Motor neuron (in vitro differentiated cells): ENCODE results near the gene ASTE1. TPM values are rescaled to one million over a fixed set of nuclear protein-coding genes. Genes with fewer than 3 reads are reported as not detected.

Experiments used
- ATAC-seq, 8 experiments: fragments of 200-7000 bp; cut with Tn5 transposase; replicated peaks in 6 of 8; 2 replicates each; pipeline ENCODE4 v1.8.0; 2021; ENCODE audit warnings: mild to moderate bottlenecking in 8 of 8, moderate library complexity in 8 of 8
- H3K27ac ChIP-seq, 2 donors: fragments of 250-450 bp; sonication (Bioruptor Pico); 2 replicates each; pipeline ENCODE4 v1.9.0; 2021; ENCODE audit warnings: antibody characterized with exemption in 2 of 2, mild to moderate bottlenecking in 2 of 2, moderate library complexity in 1 of 2
- H3K4me1 ChIP-seq, 2 donors: fragments of 250-450 bp; sonication (Bioruptor Pico); replicated peaks in 1 of 2; 2 replicates each; pipeline ENCODE4 v1.6.1; 2021; ENCODE audit warnings: antibody characterized with exemption in 2 of 2, mild to moderate bottlenecking in 2 of 2, moderate library complexity in 1 of 2
- H3K4me3 ChIP-seq, 5 donors: fragments of 250-450 bp; sonication (Bioruptor Pico); 2 replicates each; pipeline ENCODE4 v1.9.0; 2021; ENCODE audit warnings: antibody characterized with exemption in 5 of 5, mild to moderate bottlenecking in 5 of 5, moderate library complexity in 4 of 5
- WGBS, 10 experiments: fragments of 450-650 bp; shearing (Covaris generic); methylation state at CpG; one replicate each; pipeline ENCODE4 v1.0.0; 2022; 5-methylcytosine and 5-hydroxymethylcytosine counted together
- in situ Hi-C, 9 experiments: fragments of 400-800 bp; cut with MboI; loops; one replicate each; pipeline ENCODE4 v1.15.0; 2021; ENCODE audit warnings: low sequenced_read_pairs in 9 of 9, low pct_unique_long_range_greater_than_20kb in 2 of 9; ENCODE audit not compliant: unreplicated experiment in 9 of 9
- total RNA-seq, 8 experiments: library from RNA; unstranded; fragments of 300-600 nt; gene quantifications; 2 replicates each; pipeline versions ENCODE4 v1.2.3 to v1.2.4, GENCODE V29; 2022

Gene ASTE1
- total RNA-seq, 8 experiments from 2014 or later, result 1.1 to 7.5 (median 3.5) TPM

GRCh38 chr3:131036986-131037385, 10.4 kb upstream of the ASTE1 start:
- H3K4me1 ChIP-seq, result no peaks in the 10 kb centered on the region
- WGBS, 10 experiments, result 40 to 100% (median 88%) methylated on average over 1 to 5 of the region's 5 CpGs
- in situ Hi-C loops, result loop anchor here in 6 of 9 experiments (25.0 kb wide), 4 partner anchors 475 to 1150 kb away; partner anchors contain the start of genes CPNE4 (in 2 of the 6) and MRPL3 (in 1 of the 6)
- H3K4me3 ChIP-seq, result no peak overlapping the region
- no peak overlapping the region for H3K27ac ChIP-seq
- ATAC-seq, result no peak

- no peak overlapping the region for H3K27ac ChIP-seq
- H3K4me3 ChIP-seq, result no peak overlapping the region
- no peak for ATAC-seq
- H3K4me1 ChIP-seq, result no peaks in the 10 kb centered on the region
- 17 to 100% (median 67%) methylated on average over 1 of the region's 1 CpG; no CpG with 5 or more reads in 3 of the 10 experiments for WGBS, 10 experiments
- in situ Hi-C loops, result loop anchor here in 6 of 9 experiments (25.0 kb wide), 4 partner anchors 476 to 1151 kb away; partner anchors contain the start of genes CPNE4 (in 2 of the 6) and MRPL3 (in 1 of the 6)
Observed at GRCh38 chr3:131036200-131036816, 9.7 kb upstream of the ASTE1 start.

GRCh38 chr3:131033480-131034080, 7.0 kb upstream of the ASTE1 start:
- no peak overlapping the region for H3K4me3 ChIP-seq
- H3K27ac ChIP-seq, result no peak overlapping the region
- no peaks in the 10 kb centered on the region for H3K4me1 ChIP-seq
- ATAC-seq, result peak in 3 of 8 experiments; percentile 44 to 77 (median 50)
- in situ Hi-C loops, result loop anchor here in 6 of 9 experiments (25.0 kb wide), 4 partner anchors 479 to 1154 kb away; partner anchors contain the start of genes CPNE4 (in 2 of the 6) and MRPL3 (in 1 of the 6)
- 0 to 33% (median 9%) methylated on average over 1 of the region's 1 CpG; no CpG with 5 or more reads in 2 of the 10 experiments for whole genome bisulfite sequencing, 10 experiments

GRCh38 chr3:131031660-131032059, 5.0 kb upstream of the ASTE1 start:
- in situ Hi-C loops, result loop anchor here in 6 of 9 experiments (25.0 kb wide), 4 partner anchors 481 to 1156 kb away; partner anchors contain the start of genes CPNE4 (in 2 of the 6) and MRPL3 (in 1 of the 6)
- no peak overlapping the region for H3K27ac ChIP-seq
- ATAC-seq, result peak in 1 of 8 experiments; percentile 11
- H3K4me3 ChIP-seq, result no peak overlapping the region
- WGBS, 10 experiments, result 40 to 100% (median 71%) methylated on average over 1 to 3 of the region's 3 CpGs; no CpG with 5 or more reads in 3 of the 10 experiments
- H3K4me1 ChIP-seq, result no peaks in the 10 kb centered on the region

- Histone ChIP-seq H3K27ac (no peak overlapping the region), H3K4me1 (no peaks in the 10 kb centered on the region), H3K4me3 (no peak overlapping the region)
- 60 to 100% (median 92%) methylated on average over 1 to 3 of the region's 3 CpGs; no CpG with 5 or more reads in 6 of the 10 experiments for WGBS, 10 experiments
- no peak for ATAC-seq
- in situ Hi-C loops, result loop anchor here in 6 of 9 experiments (25.0 kb wide), 4 partner anchors 483 to 1158 kb away; partner anchors contain the start of genes CPNE4 (in 2 of the 6) and MRPL3 (in 1 of the 6)
Observed at GRCh38 chr3:131028844-131029243, 2.2 kb upstream of the ASTE1 start.

GRCh38 chr3:131025539-131025938, 1.1 kb downstream of the ASTE1 start:
- WGBS, 10 experiments, result 33 to 100% (median 100%) methylated on average over 1 of the region's 1 CpG; no CpG with 5 or more reads in 4 of the 10 experiments
- in situ Hi-C loops, result loop anchor here in 6 of 9 experiments (25.0 kb wide), 4 partner anchors 487 to 1162 kb away; partner anchors contain the start of genes CPNE4 (in 2 of the 6) and MRPL3 (in 1 of the 6)
- no peak overlapping the region for H3K4me3 ChIP-seq

GRCh38 chr3:131020122-131020693, 6.4 kb downstream of the ASTE1 start:
- no peaks in the 10 kb centered on the region for H3K4me1 ChIP-seq
- ATAC-seq, result no peak
- in situ Hi-C loops, result no loop called here
- WGBS, 10 experiments, result 17 to 100% (median 87%) methylated on average over 1 to 5 of the region's 5 CpGs
- no peak overlapping the region for H3K27ac ChIP-seq
- H3K4me3 ChIP-seq, result no peak overlapping the region

More at GRCh38 chr3:131025539-131025938, 1.1 kb downstream of the ASTE1 start:
- Histone ChIP-seq H3K27ac (no peak overlapping the region), H3K4me1 (no peaks in the 10 kb centered on the region)
- ATAC-seq, result no peak

GRCh38 chr3:131018970-131019369, 7.7 kb downstream of the ASTE1 start:
- Histone ChIP-seq H3K27ac (no peak overlapping the region), H3K4me3 (no peak overlapping the region), H3K4me1 (no peaks in the 10 kb centered on the region)
- in situ Hi-C loops, result no loop called here
- WGBS, 10 experiments, result 0 to 100% (median 84%) methylated on average over 1 to 3 of the region's 3 CpGs; no CpG with 5 or more reads in 2 of the 10 experiments
- ATAC-seq, result no peak

GRCh38 chr3:131009698-131010097, 16.9 kb downstream of the ASTE1 start:
- H3K4me3 ChIP-seq, result no peak overlapping the region
- in situ Hi-C loops, result no loop called here
- 0 to 100% (median 73%) methylated on average over 1 of the region's 1 CpG; no CpG with 5 or more reads in 6 of the 10 experiments for WGBS, 10 experiments
- no peak overlapping the region for H3K27ac ChIP-seq
- H3K4me1 ChIP-seq, result no peaks in the 10 kb centered on the region
- no peak for ATAC-seq

- no peak overlapping the region for H3K27ac ChIP-seq
- WGBS, 10 experiments, result 100% methylated on average over 1 of the region's 1 CpG; no CpG with 5 or more reads in 8 of the 10 experiments
- H3K4me3 ChIP-seq, result no peak overlapping the region
- in situ Hi-C loops, result no loop called here
- H3K4me1 ChIP-seq, result no peaks in the 10 kb centered on the region
- no peak for ATAC-seq
Observed at GRCh38 chr3:131008326-131008725, 18.3 kb downstream of the ASTE1 start.

- 90 to 100% (median 100%) methylated on average over 1 to 2 of the region's 2 CpGs; no CpG with 5 or more reads in 1 of the 10 experiments for WGBS, 10 experiments
Observed at GRCh38 chr3:131007782-131008181, 18.8 kb downstream of the ASTE1 start.

GRCh38 chr3:131007256-131007655, 19.4 kb downstream of the ASTE1 start:
- 80 to 100% (median 100%) methylated on average over 1 to 2 of the region's 2 CpGs; no CpG with 5 or more reads in 1 of the 10 experiments for WGBS, 10 experiments
- Histone ChIP-seq H3K27ac (no peak overlapping the region), H3K4me1 (no peaks in the 10 kb centered on the region), H3K4me3 (no peak overlapping the region)
- in situ Hi-C loops, result no loop called here
- ATAC-seq, result no peak

More at GRCh38 chr3:131007782-131008181, 18.8 kb downstream of the ASTE1 start:
- no peak overlapping the region for H3K27ac ChIP-seq
- no peaks in the 10 kb centered on the region for H3K4me1 ChIP-seq
- in situ Hi-C loops, result no loop called here
- H3K4me3 ChIP-seq, result no peak overlapping the region
- no peak for ATAC-seq

GRCh38 chr3:131004603-131005002, 22.0 kb downstream of the ASTE1 start:
- no peak for ATAC-seq
- H3K4me1 ChIP-seq, result no peaks in the 10 kb centered on the region
- H3K4me3 ChIP-seq, result no peak overlapping the region
- in situ Hi-C loops, result no loop called here
- H3K27ac ChIP-seq, result no peak overlapping the region
- 88 to 100% (median 100%) methylated on average over 1 of the region's 1 CpG; no CpG with 5 or more reads in 3 of the 10 experiments for WGBS, 10 experiments
